ENCODE measurements around the gene MNT. TPM values are rescaled to one million over a fixed set of nuclear protein-coding genes. Genes with fewer than 3 reads are reported as not detected.
A peak's percentile ranks its signal among the peaks of the same experiment; 100 is the strongest.

MNT gene
- total RNA-seq, 4 donors from 2014 or later, result 2.9 to 5.4 (median 4.2) TPM

GRCh38 chr17:2336852-2337543 lies 63.9 kb downstream of the MNT start, which contains the start of gene SGSM2:
SGSM2 (plus strand) TSS chr17:2337501; CDS start chr17:2337689, 188 bp downstream.
- no peaks in the 10 kb centered on the region for H3K9me3 ChIP-seq
- peaks cover 14 to 27% of the 10 kb centered on the region in 2 donors for H3K4me1 ChIP-seq
- peak within 1 kb of the TSS; percentile 71 to 90 (median 82) for H3K4me3 ChIP-seq
- TF ChIP-seq POLR2A (IDR thresholded peaks at IDR 0.05), result no peak
- no peak for TF ChIP-seq CTCF (IDR thresholded peaks at IDR 0.05 in 4 of 5, conservative IDR thresholded peaks at IDR 0.05 in 1 of 5)
- ATAC-seq, result peak; percentile 44 to 48
- H3K27me3 ChIP-seq, result no peaks in the 10 kb centered on the region
- peaks cover 6 to 33% of the 10 kb centered on the region in 2 donors for H3K36me3 ChIP-seq
- in situ Hi-C loops (cut with MboI; ENCODE audit: low sequenced_read_pairs in 4 of 4), result no loop called here
- peak within 1 kb of the TSS; percentile 87 to 94 (median 92) for H3K27ac ChIP-seq
- DNase-seq, result no peak
- intact Hi-C loops (cut with DNase I; ENCODE audit: low total_unique reads), result loop anchor here (2.0 to 5.0 kb wide), 3 partner anchors 16 to 285 kb away; partner anchors contain the start of gene MNT

- no peaks in the 10 kb centered on the region for H3K9me3 ChIP-seq
- in situ Hi-C loops (cut with MboI; ENCODE audit: low sequenced_read_pairs in 4 of 4), result no loop called here
- H3K27me3 ChIP-seq, result no peaks in the 10 kb centered on the region
- peak within 1 kb of the TSS; percentile 87 to 94 (median 92) for H3K27ac ChIP-seq
- peak within 1 kb of the TSS; percentile 71 to 90 (median 82) for H3K4me3 ChIP-seq
- H3K36me3 ChIP-seq, result peaks cover 6 to 40% of the 10 kb centered on the region in 2 donors
- peaks cover 14 to 27% of the 10 kb centered on the region in 2 donors for H3K4me1 ChIP-seq
- intact Hi-C loops (cut with DNase I; ENCODE audit: low total_unique reads), result loop anchor here (2.0 to 5.0 kb wide), 3 partner anchors 16 to 284 kb away; partner anchors contain the start of gene MNT
- ATAC-seq, result peak; percentile 85 to 88
- peak; percentile 91 for TF ChIP-seq POLR2A (IDR thresholded peaks at IDR 0.05)
- TF ChIP-seq CTCF (IDR thresholded peaks at IDR 0.05 in 4 of 5, conservative IDR thresholded peaks at IDR 0.05 in 1 of 5), result peak in 2 of 5 experiments; percentile 35
- peak; percentile 86 to 89 for DNase-seq
Observed at GRCh38 chr17:2336215-2336851, 64.5 kb downstream of the MNT start, which contains the start of gene TSR1. TSR1 (minus strand) TSS chr17:2336457; CDS start chr17:2336427, 30 bp downstream.

- intact Hi-C loops (cut with DNase I; ENCODE audit: low total_unique reads), result loop anchor here (2.0 to 5.0 kb wide), 3 partner anchors 17 to 283 kb away; partner anchors contain the start of gene MNT
Observed at GRCh38 chr17:2335726-2336214, 65.1 kb downstream of the MNT start.

More at GRCh38 chr17:2335726-2336214, 65.1 kb downstream of the MNT start:
- TF ChIP-seq CTCF (IDR thresholded peaks at IDR 0.05 in 4 of 5, conservative IDR thresholded peaks at IDR 0.05 in 1 of 5) (no peak), POLR2A (IDR thresholded peaks at IDR 0.05) (no peak)
- Histone ChIP-seq H3K36me3 (peaks cover 6 to 46% of the 10 kb centered on the region in 2 donors), H3K4me3 (peak overlapping the region; percentile 71 to 90 (median 82)), H3K27ac (peak overlapping the region; percentile 87 to 94 (median 92)), H3K4me1 (peaks cover 14 to 27% of the 10 kb centered on the region in 2 donors), H3K9me3 (no peaks in the 10 kb centered on the region), H3K27me3 (no peaks in the 10 kb centered on the region)
- no peak for ATAC-seq
- DNase-seq, result peak in 1 of 2 donors; percentile 25
- in situ Hi-C loops (cut with MboI; ENCODE audit: low sequenced_read_pairs in 4 of 4), result no loop called here

Other genes starting within 250 kb of the MNT start
- 10 to 100 TPM; 20.5 to 27.8 (median 23.0) TPM for gene SMG6, start 97.3 kb downstream of the MNT start, total RNA-seq
- 10 to 100 TPM in 2 of 4 donors, 1 to 10 TPM in 2; 3.0 to 20.0 (median 10.7) TPM for gene SRR, start 97.1 kb downstream of the MNT start, total RNA-seq
- 10 to 100 TPM; 76.7 to 94.1 (median 84.7) TPM for gene TSR1, start 64.6 kb downstream of the MNT start, total RNA-seq
- 10 to 100 TPM in 2 of 4 donors, 1 to 10 TPM in 2; 6.1 to 20.1 (median 9.6) TPM for gene SGSM2, start 63.6 kb downstream of the MNT start, total RNA-seq
- 10 to 100 TPM; 18.2 to 59.7 (median 25.4) TPM for gene METTL16, start 110.8 kb upstream of the MNT start, total RNA-seq
- 100 to 1,000 TPM in 3 of 4 donors, 10 to 100 TPM in 1; 99.2 to 106 (median 105) TPM for gene PAFAH1B1, start 192.6 kb upstream of the MNT start, total RNA-seq

Data from gastrocnemius medialis (tissue), 4 donors.